HG03280 (cell line): ENCODE measurements around the gene MTTP.
"Not testable (repeated sequence)": the region's sequence is repeated elsewhere in the genome, so short reads cannot be mapped to it uniquely, and the experiment has no call there.

ENCODE experiments used
- ATAC-seq: cut with Tn5 transposase; IDR thresholded peaks from one replicate; pipeline ENCODE4 v1.9.1; 2021; ENCODE audit warnings: mild to moderate bottlenecking, moderate library complexity; ENCODE audit not compliant: unreplicated experiment

The MTTP gene

GRCh38 chr4:99574530-99575324, at the start of gene MTTP:
TSS of gene MTTP (plus strand) at chr4:99574824. CDS start at chr4:99574910, 86 bp downstream.
- peak; percentile 86 for ATAC-seq

- no peak for ATAC-seq
Observed at GRCh38 chr4:99529228-99529627, 45.4 kb upstream of the MTTP start.

GRCh38 chr4:99529956-99530355, 44.7 kb upstream of the MTTP start:
- ATAC-seq: no peak

- ATAC-seq: not testable (repeated sequence)
Observed at GRCh38 chr4:99534699-99535098, 39.9 kb upstream of the MTTP start.

GRCh38 chr4:99536271-99536670, 38.4 kb upstream of the MTTP start:
- no peak for ATAC-seq

GRCh38 chr4:99536848-99537247, 37.8 kb upstream of the MTTP start:
- ATAC-seq: no peak

- no peak for ATAC-seq
Observed at GRCh38 chr4:99537674-99538073, 37.0 kb upstream of the MTTP start.

- no peak for ATAC-seq
Observed at GRCh38 chr4:99540277-99540939, 34.2 kb upstream of the MTTP start.

GRCh38 chr4:99552872-99553271, 21.8 kb upstream of the MTTP start:
- no peak for ATAC-seq

- peak; percentile 94 for ATAC-seq
Observed at GRCh38 chr4:99563310-99564186, 11.1 kb upstream of the MTTP start, which contains the start of gene TRMT10A. TSS of gene TRMT10A (minus strand) at chr4:99564039. CDS start at chr4:99559338, 4,701 bp downstream.

- no peak for ATAC-seq
Observed at GRCh38 chr4:99564921-99565320, 9.7 kb upstream of the MTTP start.

GRCh38 chr4:99571883-99572282, 2.7 kb upstream of the MTTP start:
- ATAC-seq: no peak

- no peak for ATAC-seq
Observed at GRCh38 chr4:99572527-99573240, 1.9 kb upstream of the MTTP start.

GRCh38 chr4:99573735-99574368, 772 bp upstream of the MTTP start:
- ATAC-seq: no peak

GRCh38 chr4:99578714-99579113, 4.1 kb downstream of the MTTP start:
- no peak for ATAC-seq

- no peak for ATAC-seq
Observed at GRCh38 chr4:99585516-99585915, 10.9 kb downstream of the MTTP start.

GRCh38 chr4:99586322-99586721, 11.7 kb downstream of the MTTP start:
- no peak for ATAC-seq

GRCh38 chr4:99586797-99587196, 12.2 kb downstream of the MTTP start:
- ATAC-seq: no peak

GRCh38 chr4:99587309-99587708, 12.7 kb downstream of the MTTP start:
- ATAC-seq: no peak

- ATAC-seq: no peak
Observed at GRCh38 chr4:99587803-99588202, 13.2 kb downstream of the MTTP start.
